H1 (cell line): Measurements from ENCODE around the gene PRRG2. TPM values are rescaled to one million over a fixed set of nuclear protein-coding genes. Genes with fewer than 3 reads are reported as not detected.

Source experiments
- CTCF ChIA-PET: fragments of 300-600 bp; sonication (Branson Sonifier 250); formaldehyde crosslinking; loops from one replicate; lab custom pipeline; 2021; ENCODE audit not compliant: partially characterized antibody; lab: Charles Lee
- POLR2A ChIA-PET: fragments of 300-600 bp; sonication (Branson Sonifier 250); formaldehyde crosslinking; loops from one replicate; lab custom pipeline; 2021; ENCODE audit warnings: inconsistent platforms; ENCODE audit not compliant: partially characterized antibody; lab: Charles Lee
- DNase-seq, 2 experiments: peaks; one replicate each; pipeline versions ENCODE4 v3.0.0 to v3.0.0-alpha.2; 2010 to 2022; ENCODE audit warnings: low spot score in 2 of 2, low read depth in 1 of 2, mixed read lengths in 1 of 2
- FAIRE-seq: peaks from 2 replicates; lab custom pipeline; 2011; peaks lifted over from hg19 to GRCh38; lab: Jason Lieb, UNC
- H2AFZ ChIP-seq: 2 replicates; pipeline ENCODE4 v1.8.1; 2012; ENCODE audit warnings: low read length, inconsistent platforms
- H2AK5ac ChIP-seq: 2 replicates; pipeline ENCODE4 v1.6.1; 2013; ENCODE audit warnings: low read depth, low read length
- H2BK120ac ChIP-seq: replicated peaks from 2 replicates; pipeline ENCODE3; 2013; ENCODE audit warnings: low read depth, low read length, inconsistent platforms
- H2BK12ac ChIP-seq: 2 replicates; pipeline ENCODE4 v1.6.1; 2013; ENCODE audit warnings: low read depth, low read length
- H2BK15ac ChIP-seq: 2 replicates; pipeline ENCODE4 v1.6.1; 2013; ENCODE audit warnings: low read length
- H2BK20ac ChIP-seq: 2 replicates; pipeline ENCODE4 v1.6.1; 2013; ENCODE audit warnings: low read length
- H2BK5ac ChIP-seq: 2 replicates; pipeline ENCODE4 v1.6.1; 2013; ENCODE audit warnings: low read depth, low read length
- H3K14ac ChIP-seq: 2 replicates; pipeline ENCODE4 v1.6.1; 2013; ENCODE audit warnings: inconsistent platforms; ENCODE audit not compliant: insufficient read length
- H3K18ac ChIP-seq: 2 replicates; pipeline ENCODE4 v1.6.1; 2013; ENCODE audit warnings: low read length; ENCODE audit errors: extremely low read depth
- H3K23ac ChIP-seq: 2 replicates; pipeline ENCODE4 v1.6.1; 2013; ENCODE audit warnings: inconsistent platforms; ENCODE audit not compliant: insufficient read length
- H3K23me2 ChIP-seq: 2 replicates; pipeline ENCODE4 v1.6.1; 2013; ENCODE audit warnings: low read depth, low read length
- H3K27ac ChIP-seq: 2 replicates; pipeline ENCODE4 v1.6.1; 2011; ENCODE audit warnings: low read depth, low read length, inconsistent platforms
- H3K27me3 ChIP-seq, 4 experiments: replicated peaks in 1 of 4; 1 replicate in 1 of 4; 2 replicates in 3 of 4; pipeline versions ENCODE4 v1.6.1 to v1.8.1; 2011 to 2013; ENCODE audit warnings: low read length in 3 of 4, mild to moderate bottlenecking in 3 of 4, inconsistent platforms in 2 of 4, mixed read lengths in 2 of 4, moderate library complexity in 1 of 4; ENCODE audit not compliant: control insufficient read depth in 3 of 4, insufficient read depth in 3 of 4; ENCODE audit errors: extremely low read depth in 1 of 4
- H3K36me3 ChIP-seq, 4 experiments: 2 replicates each; pipeline versions ENCODE4 v1.6.1 to v1.8.1; 2011 to 2013; ENCODE audit warnings: mild to moderate bottlenecking in 4 of 4, low read length in 3 of 4, moderate library complexity in 2 of 4, control low read depth in 1 of 4, inconsistent platforms in 1 of 4; ENCODE audit not compliant: insufficient read depth in 4 of 4, control insufficient read depth in 2 of 4
- H3K4ac ChIP-seq: replicated peaks from 2 replicates; pipeline ENCODE3; 2013; ENCODE audit warnings: low read length, low read depth, mixed read lengths, inconsistent platforms; ENCODE audit not compliant: insufficient read length
- H3K4me1 ChIP-seq, 4 experiments: replicated peaks in 1 of 4; 1 replicate in 1 of 4; 2 replicates in 3 of 4; pipeline versions ENCODE4 v1.6.1 to v1.8.1; 2011 to 2013; ENCODE audit warnings: low read length in 3 of 4, inconsistent platforms in 2 of 4, mixed read lengths in 1 of 4; ENCODE audit not compliant: insufficient read depth in 4 of 4, control insufficient read depth in 3 of 4
- H3K4me2 ChIP-seq, 2 experiments: 2 replicates each; pipeline versions ENCODE4 v1.6.1 to v1.8.1; 2011 to 2013; ENCODE audit warnings: low read depth in 2 of 2, low read length in 2 of 2, control low read depth in 1 of 2, inconsistent platforms in 1 of 2, mild to moderate bottlenecking in 1 of 2; ENCODE audit not compliant: insufficient read depth in 1 of 2
- H3K4me3 ChIP-seq, 4 experiments: fragments of 200-600, 300-600 bp in 1 of 4; sonication (generic), shearing (Covaris generic), sonication (Bioruptor Twin) in 1 of 4; 2 replicates each; pipeline versions ENCODE4 v1.5.1 to v1.8.1; 2011 to 2016; ENCODE audit warnings: low read length in 4 of 4, low read depth in 3 of 4, control low read depth in 2 of 4, inconsistent platforms in 2 of 4, mild to moderate bottlenecking in 2 of 4, mixed read lengths in 1 of 4, moderate library complexity in 1 of 4; ENCODE audit not compliant: insufficient read depth in 2 of 4; ENCODE audit errors: extremely low read depth in 1 of 4
- H3K56ac ChIP-seq: replicated peaks from 2 replicates; pipeline ENCODE3; 2013; ENCODE audit warnings: low read depth, mild to moderate bottlenecking, mixed read lengths, low read length, inconsistent platforms; ENCODE audit not compliant: insufficient read length
- H3K79me1 ChIP-seq: 2 replicates; pipeline ENCODE4 v1.6.1; 2013; ENCODE audit warnings: low read depth, low read length, control low read depth
- H3K79me2 ChIP-seq, 2 experiments: 2 replicates each; pipeline versions ENCODE4 v1.6.1 to v1.8.1; 2012 to 2013; ENCODE audit warnings: low read length in 2 of 2, mild to moderate bottlenecking in 2 of 2, inconsistent platforms in 1 of 2; ENCODE audit not compliant: insufficient read depth in 2 of 2, control insufficient read depth in 1 of 2
- H3K9ac ChIP-seq, 4 experiments: replicated peaks in 1 of 4; 1 replicate in 1 of 4; 2 replicates in 3 of 4; pipeline versions ENCODE4 v1.6.1 to v1.8.1; 2011 to 2013; ENCODE audit warnings: low read depth in 3 of 4, low read length in 3 of 4, control low read depth in 2 of 4, mild to moderate bottlenecking in 2 of 4, moderate library complexity in 2 of 4, inconsistent platforms in 1 of 4; ENCODE audit errors: extremely low read depth in 1 of 4
- H3K9me3 ChIP-seq, 2 experiments: 2 replicates each; pipeline versions ENCODE4 v1.6.1 to v1.8.1; 2012 to 2013; ENCODE audit warnings: mild to moderate bottlenecking in 2 of 2, moderate library complexity in 2 of 2, control low read depth in 1 of 2, inconsistent platforms in 1 of 2, low read depth in 1 of 2, low read length in 1 of 2, mixed read lengths in 1 of 2; ENCODE audit not compliant: insufficient read depth in 2 of 2
- H4K20me1 ChIP-seq, 2 experiments: replicated peaks in 1 of 2; 2 replicates each; pipeline versions ENCODE3 to v1.8.1; 2011 to 2013; ENCODE audit warnings: inconsistent platforms in 2 of 2, low read length in 2 of 2, mild to moderate bottlenecking in 1 of 2; ENCODE audit not compliant: insufficient read depth in 2 of 2, control insufficient read depth in 1 of 2
- H4K5ac ChIP-seq: 2 replicates; pipeline ENCODE4 v1.6.1; 2013; ENCODE audit warnings: low read length, low read depth, mixed read lengths, inconsistent platforms; ENCODE audit not compliant: insufficient read length
- H4K8ac ChIP-seq: 2 replicates; pipeline ENCODE4 v1.8.0; 2013; ENCODE audit warnings: mild to moderate bottlenecking, moderate library complexity, low read length, inconsistent platforms; ENCODE audit not compliant: insufficient read depth; ENCODE audit errors: extremely low read depth
- H4K91ac ChIP-seq: replicated peaks from 2 replicates; pipeline ENCODE3; 2013; ENCODE audit warnings: low read length, mixed read lengths, inconsistent platforms; ENCODE audit not compliant: insufficient read length
- BACH1 ChIP-seq: IDR thresholded peaks from 2 replicates; pipeline ENCODE4 v1.6.1; 2012; ENCODE audit warnings: low read length, improper control_type of control experiment
- CBX5 ChIP-seq: fragments of 300-800, 300-1000 bp; sonication (generic); IDR thresholded peaks from 2 replicates; pipeline ENCODE4 v1.7.1; 2016; ENCODE audit warnings: antibody characterized with exemption, low read length, low read depth
- CHD2 ChIP-seq: IDR thresholded peaks from 2 replicates; pipeline ENCODE4 v1.6.1; 2012; ENCODE audit warnings: low read length, improper control_type of control experiment
- EP300 ChIP-seq, 2 experiments: IDR thresholded peaks; 1 replicate in 1 of 2; 2 replicates in 1 of 2; pipeline ENCODE4 v1.6.1; 2011 to 2012; ENCODE audit warnings: low read depth in 2 of 2, low read length in 2 of 2, mild to moderate bottlenecking in 2 of 2, borderline replicate concordance in 1 of 2, inconsistent platforms in 1 of 2, moderate library complexity in 1 of 2
- HDAC6 ChIP-seq: IDR thresholded peaks from one replicate; pipeline ENCODE4 v1.7.1; 2012; ENCODE audit warnings: low read depth, mild to moderate bottlenecking, inconsistent platforms, low read length, moderate library complexity
- JUN ChIP-seq: IDR thresholded peaks from 2 replicates; pipeline ENCODE4 v1.6.1; 2011; ENCODE audit warnings: low read depth, mild to moderate bottlenecking, improper control_type of control experiment, low read length
- MAFK ChIP-seq: IDR thresholded peaks from 2 replicates; pipeline ENCODE4 v1.6.1; 2012; ENCODE audit warnings: low read depth, mild to moderate bottlenecking, improper control_type of control experiment, low read length
- NRF1 ChIP-seq: IDR thresholded peaks from 2 replicates; pipeline ENCODE4 v1.6.1; 2011; ENCODE audit warnings: mild to moderate bottlenecking, low read depth, low read length, improper control_type of control experiment
- RFX5 ChIP-seq: IDR thresholded peaks from 2 replicates; pipeline ENCODE4 v1.6.1; 2011; ENCODE audit warnings: low read depth, low read length, improper control_type of control experiment, borderline replicate concordance
- SAP30 ChIP-seq: fragments of 300-600 bp; sonication (generic); IDR thresholded peaks from 2 replicates; pipeline ENCODE4 v1.7.1; 2012; ENCODE audit warnings: low read length, moderate library complexity, mild to moderate bottlenecking, inconsistent platforms; ENCODE audit not compliant: insufficient read depth, insufficient replicate concordance
- SIX5 ChIP-seq: IDR thresholded peaks from 2 replicates; pipeline ENCODE4 v1.6.1; 2011; ENCODE audit warnings: mild to moderate bottlenecking, low read depth, low read length
- SRF ChIP-seq: IDR thresholded peaks from 2 replicates; pipeline ENCODE4 v1.6.1; 2011; ENCODE audit warnings: mild to moderate bottlenecking, low read depth, low read length, moderate library complexity
- TAF7 ChIP-seq: optimal IDR thresholded peaks from 2 replicates; pipeline ENCODE3; 2011; ENCODE audit warnings: low read depth, mild to moderate bottlenecking, inconsistent platforms, low read length, moderate library complexity, borderline replicate concordance
- TEAD4 ChIP-seq: IDR thresholded peaks from 2 replicates; pipeline ENCODE4 v1.6.1; 2012; ENCODE audit warnings: low read depth, low read length, inconsistent platforms, mixed read lengths
- WGBS, 2 experiments: shearing (Covaris generic) in 1 of 2; methylation state at CpG; one replicate each; pipeline versions ENCODE4 v1.1.6 to v1.1.7; 2013 to 2015; ENCODE audit warnings: low lambda C conversion rate in 2 of 2, mixed read lengths in 2 of 2, inconsistent platforms in 1 of 2, low coverage in 1 of 2, missing lambda C conversion rate in 1 of 2; ENCODE audit not compliant: insufficient replicate concordance in 2 of 2, insufficient coverage in 1 of 2, insufficient read length in 1 of 2; ENCODE audit errors: extremely low coverage in 1 of 2, missing lambda C conversion rate in 1 of 2; 5-methylcytosine and 5-hydroxymethylcytosine counted together
- polyA plus RNA-seq, 7 experiments: library from polyadenylated mRNA; depleted of rRNA in 3 of 7; stranded (reverse) in 5 of 7; unstranded in 2 of 7; fragments of >200 nt in 5 of 7; fragments of 200-250 nt in 2 of 7; gene quantifications; 1 replicate in 5 of 7; 2 replicates in 1 of 7; 4 replicates in 1 of 7; pipeline versions ENCODE4 v1.2.1 to v1.2.3, GENCODE V29; 2011 to 2013; ENCODE audit warnings: missing spikeins in 2 of 7, mixed read lengths in 2 of 7
- total RNA-seq: library from RNA; stranded (reverse); fragmentation: NEBNext Ultra II Directional; extraction: Animal tissue kit (Norgen Biotek cat#: 25700); gene quantifications from 2 replicates; pipeline ENCODE4 v1.2.1, GENCODE V29; 2021

The PRRG2 gene
- total and polyA plus RNA-seq, 2 of the 8 experiments (the other 6 are each of a cell fraction or from before 2014, with no cell fraction given): 4.1 to 5.6 TPM

DNA sequence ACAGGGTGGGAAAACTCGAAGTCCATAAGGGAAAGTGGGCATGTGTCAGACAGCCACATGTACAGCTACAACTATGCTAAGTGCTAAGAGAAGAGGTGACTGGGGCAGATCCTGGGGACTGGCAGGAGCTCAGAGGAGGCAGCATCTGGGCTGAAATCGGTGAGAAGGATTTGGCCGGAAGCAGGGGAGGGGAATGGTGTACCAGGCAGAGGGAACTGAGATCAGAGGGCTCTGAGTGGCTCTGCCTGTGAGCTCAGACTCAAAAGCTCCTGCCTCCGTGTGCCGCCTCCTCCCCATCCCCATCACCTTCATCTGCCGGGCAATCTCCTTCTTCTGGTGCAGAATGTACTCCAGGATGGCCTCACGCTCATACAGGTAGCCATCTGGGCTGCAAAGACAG is 22.5 kb upstream of the PRRG2 start:
- WGBS, 2 experiments: 94% methylated on average over 7 of the region's 7 CpGs; no CpG with 5 or more reads in 1 of the 2 experiments
- peaks cover 0 to 12% of the 10 kb centered on the region in 2 experiments for H4K20me1 ChIP-seq
- no peaks in the 10 kb centered on the region for H3K9me3 ChIP-seq
- no peak overlapping the region for H3K9ac ChIP-seq
- no peak overlapping the region for H2AFZ ChIP-seq
- H3K79me2 ChIP-seq: peaks cover 0 to 3% of the 10 kb centered on the region in 2 experiments; a peak in 2 of 4 replicates
- H4K5ac ChIP-seq: no peak overlapping the region
- H3K18ac ChIP-seq: no peak overlapping the region
- POLR2A ChIA-PET: interaction anchor here (0.7 to 5.5 kb wide), 8 partner anchors 10 to 118 kb away, joined by 4 to 44 read pairs (median 9); partner anchors contain the start of genes FCGRT, NOSIP, PRRG2 and RCN3
- no peak overlapping the region for H3K27ac ChIP-seq
- TF ChIP-seq CBX5: no peak
- TF ChIP-seq TAF7: no peak
- TF ChIP-seq BACH1: no peak
- no peak for TF ChIP-seq EP300 (IDR thresholded peaks at IDR 0.05; ENCODE audit: borderline replicate concordance in 1 of 2, low read depth in 2 of 2, low read length in 2 of 2)
- TF ChIP-seq SRF: no peak
- TF ChIP-seq HDAC6: no peak
- no peak for TF ChIP-seq NRF1
- TF ChIP-seq TEAD4: no peak
- TF ChIP-seq RFX5: no peak
- TF ChIP-seq MAFK: no peak
- TF ChIP-seq CHD2: no peak
- TF ChIP-seq SIX5: no peak
- no peak for TF ChIP-seq JUN
- TF ChIP-seq SAP30: no peak
- no peak overlapping the region for H2AK5ac ChIP-seq
- peaks cover 0 to 34% (median 11%) of the 10 kb centered on the region in 4 experiments; a peak in 5 of 8 replicates for H3K36me3 ChIP-seq
- no peak overlapping the region for H4K91ac ChIP-seq
- H3K79me1 ChIP-seq: peaks cover 4% of the 10 kb centered on the region; the same call in 1 of the 2 replicates
- no peak overlapping the region for H3K4me2 ChIP-seq
- FAIRE-seq: no peak
- peaks cover 5 to 22% (median 14%) of the 10 kb centered on the region in 4 experiments for H3K4me1 ChIP-seq
- H4K8ac ChIP-seq: no peak overlapping the region
- no peak overlapping the region for H3K4me3 ChIP-seq
- H2BK12ac ChIP-seq: no peak overlapping the region
- H2BK20ac ChIP-seq: no peak overlapping the region
- H3K27me3 ChIP-seq: no peaks in the 10 kb centered on the region; a peak in 2 of 7 replicates
- H3K56ac ChIP-seq: no peak overlapping the region
- CTCF ChIA-PET: interaction anchor here (0.9 to 18.1 kb wide), 11 partner anchors 9 to 82 kb away, joined by 3 to 240 read pairs (median 7); no protein-coding TSS in a partner anchor
- H3K14ac ChIP-seq: no peak overlapping the region
- DNase-seq: no peak
- no peak overlapping the region for H3K4ac ChIP-seq
- no peak overlapping the region for H2BK15ac ChIP-seq
- no peak overlapping the region for H2BK120ac ChIP-seq
- no peak overlapping the region for H2BK5ac ChIP-seq
- no peak overlapping the region for H3K23ac ChIP-seq
- peaks cover 6% of the 10 kb centered on the region for H3K23me2 ChIP-seq
